HAP-1 (cell line): ENCODE results near the gene AGAP1.

Source experiments
- DNase-seq, 2 experiments: peaks; one replicate each; pipeline ENCODE4 v3.0.0-alpha.2; 2016 to 2020; ENCODE audit warnings: low spot score in 2 of 2
- H3K27me3 ChIP-seq: fragments of 250-450 bp; sonication (Bioruptor Pico); 2 replicates; pipeline ENCODE4 v1.5.1; 2020; ENCODE audit warnings: low read depth, mild to moderate bottlenecking, moderate library complexity
- H3K36me3 ChIP-seq: fragments of 250-450 bp; sonication (Bioruptor Pico); replicated peaks from 2 replicates; pipeline ENCODE4 v1.5.1; 2020; ENCODE audit warnings: mild to moderate bottlenecking
- H3K4me1 ChIP-seq: fragments of 250-450 bp; sonication (Bioruptor Pico); 2 replicates; pipeline ENCODE4 v1.5.1; 2020; ENCODE audit warnings: mild to moderate bottlenecking
- H3K4me3 ChIP-seq: fragments of 250-450 bp; sonication (Bioruptor Pico); 2 replicates; pipeline ENCODE4 v1.5.1; 2020; ENCODE audit warnings: mild to moderate bottlenecking, moderate library complexity
- H3K9me3 ChIP-seq: fragments of 250-450 bp; sonication (Bioruptor Pico); 2 replicates; pipeline ENCODE4 v1.5.1; 2020; ENCODE audit warnings: mild to moderate bottlenecking, moderate library complexity
- in situ Hi-C: fragments of 300-500 bp; cut with MboI; formaldehyde crosslinking; loops from 3 replicates; pipeline ENCODE4 v1.14.3; 2020; ENCODE audit warnings: low sequenced_read_pairs, inconsistent platforms, mixed read lengths

AGAP1 gene

DNA sequence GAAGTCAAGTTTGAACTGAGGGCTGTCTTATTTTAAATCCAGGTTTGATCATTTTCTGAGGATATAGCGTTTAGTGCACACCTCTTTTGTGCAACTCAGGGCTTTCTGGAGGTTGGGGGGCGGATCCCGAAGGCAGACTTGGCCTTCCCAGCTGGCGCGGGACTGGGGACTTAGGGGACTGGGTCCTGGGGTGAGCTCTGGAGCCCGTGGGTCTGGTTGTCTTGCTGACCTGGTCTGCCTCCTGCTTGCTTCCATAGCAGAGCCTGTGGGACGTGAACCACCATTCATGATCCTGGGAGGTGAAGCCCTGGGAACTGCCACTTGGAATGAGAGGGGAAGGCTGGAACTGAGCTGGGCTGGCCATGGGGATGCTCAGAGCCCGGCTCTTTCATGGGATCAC lies 63.1 kb downstream of the AGAP1 start:
- H3K9me3 ChIP-seq, result no peaks in the 10 kb centered on the region
- H3K36me3 ChIP-seq, result no peaks in the 10 kb centered on the region
- H3K4me3 ChIP-seq, result no peak overlapping the region
- DNase-seq, result no peak
- peaks cover 7% of the 10 kb centered on the region for H3K4me1 ChIP-seq
- in situ Hi-C loops, result no loop called here
- no peaks in the 10 kb centered on the region for H3K27me3 ChIP-seq

DNA sequence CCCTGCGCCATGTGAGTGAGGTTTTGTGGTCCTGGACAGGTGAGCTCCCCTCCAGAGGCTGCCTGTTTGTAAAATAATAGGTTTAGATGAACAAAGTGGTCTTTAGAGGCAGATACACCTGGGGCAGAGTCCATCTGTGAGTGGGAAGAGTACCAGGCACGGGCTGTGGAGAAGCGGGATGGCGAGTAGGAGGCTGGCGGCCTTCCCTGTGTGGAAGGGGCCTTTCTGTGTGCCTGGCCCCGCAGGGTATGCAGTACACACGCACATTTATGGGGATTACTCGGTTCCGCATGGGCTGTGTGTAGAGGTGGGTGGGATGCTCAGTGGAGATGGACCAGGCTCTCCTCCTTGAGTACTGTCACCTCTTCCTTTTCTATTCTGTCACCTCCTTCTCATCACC lies 64.1 kb downstream of the AGAP1 start:
- H3K36me3 ChIP-seq, result no peaks in the 10 kb centered on the region

DNA sequence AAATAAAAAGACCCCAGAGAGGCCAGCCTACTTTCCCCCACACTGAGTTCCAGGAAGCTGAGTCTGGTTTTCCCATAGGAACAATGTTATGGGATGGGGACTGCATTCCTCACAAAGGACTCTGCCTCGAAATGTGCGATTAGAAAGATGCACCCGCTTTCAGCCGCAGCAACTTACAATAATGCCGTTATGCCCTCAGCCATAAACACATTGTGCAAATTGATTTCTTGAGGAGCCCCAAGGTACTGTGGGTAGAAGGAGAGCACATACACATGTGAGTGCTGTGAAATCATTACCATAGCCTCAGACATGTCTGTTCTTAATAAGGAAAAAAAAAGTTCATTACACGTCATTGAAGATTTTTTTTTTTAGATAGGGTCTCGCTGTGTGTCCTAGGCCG lies 64.7 kb downstream of the AGAP1 start:
- Histone ChIP-seq H3K36me3 (no peaks in the 10 kb centered on the region), H3K4me3 (no peak overlapping the region), H3K4me1 (peaks cover 12% of the 10 kb centered on the region), H3K9me3 (no peaks in the 10 kb centered on the region), H3K27me3 (no peaks in the 10 kb centered on the region)
- in situ Hi-C loops, result no loop called here
- DNase-seq, result no peak

More for the DNA sequence above, 64.1 kb downstream of the AGAP1 start:
- H3K4me3 ChIP-seq, result no peak overlapping the region
- H3K4me1 ChIP-seq, result peaks cover 12% of the 10 kb centered on the region
- DNase-seq, result no peak
- H3K27me3 ChIP-seq, result no peaks in the 10 kb centered on the region
- in situ Hi-C loops, result no loop called here
- no peaks in the 10 kb centered on the region for H3K9me3 ChIP-seq

DNA sequence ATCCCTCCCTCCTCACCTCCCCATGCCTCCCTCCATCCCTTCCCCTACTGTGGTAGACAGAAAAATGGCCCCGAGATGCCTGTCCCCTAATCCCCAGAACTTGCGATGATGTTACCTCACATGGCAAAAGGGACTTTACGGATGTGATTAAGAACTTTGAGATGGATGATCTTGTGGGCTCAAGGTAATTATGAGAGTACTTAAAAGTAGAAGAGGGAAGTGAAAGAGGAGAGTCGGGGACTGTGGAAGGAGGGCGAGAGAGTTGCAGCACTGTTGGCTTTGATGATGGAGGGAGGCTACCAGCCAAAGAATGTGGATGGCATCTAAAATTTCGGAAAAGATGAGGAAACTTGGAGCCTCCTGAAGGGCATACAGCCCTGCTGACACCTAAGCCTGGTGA lies 66.5 kb downstream of the AGAP1 start:
- peaks cover 12% of the 10 kb centered on the region for H3K4me1 ChIP-seq
- DNase-seq, result no peak
- no peak overlapping the region for H3K4me3 ChIP-seq
- in situ Hi-C loops, result no loop called here
- H3K36me3 ChIP-seq, result no peaks in the 10 kb centered on the region
- no peaks in the 10 kb centered on the region for H3K9me3 ChIP-seq
- no peaks in the 10 kb centered on the region for H3K27me3 ChIP-seq

DNA sequence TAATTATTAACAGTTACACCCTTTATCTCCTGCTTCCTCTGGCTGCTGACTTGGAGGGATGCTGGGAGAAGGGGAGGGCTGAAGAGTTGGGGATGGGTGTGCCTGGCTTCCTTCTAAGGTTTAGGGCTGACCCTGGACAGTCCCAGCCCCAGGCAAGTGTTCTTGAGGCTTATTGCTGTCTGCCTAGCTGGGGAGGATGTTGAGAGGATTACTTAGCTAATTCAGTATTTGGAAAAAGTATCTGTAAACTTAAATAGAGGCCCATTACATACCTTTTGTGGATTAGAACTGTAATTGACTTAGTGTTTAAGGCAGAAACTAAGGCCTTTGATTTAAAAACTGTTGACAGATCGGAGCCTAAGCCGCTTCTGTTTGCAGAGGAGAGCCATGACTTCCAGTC lies 67.6 kb downstream of the AGAP1 start:
- peaks cover 12% of the 10 kb centered on the region for H3K4me1 ChIP-seq
- no peaks in the 10 kb centered on the region for H3K27me3 ChIP-seq
- no peaks in the 10 kb centered on the region for H3K9me3 ChIP-seq
- H3K4me3 ChIP-seq, result no peak overlapping the region
- no peaks in the 10 kb centered on the region for H3K36me3 ChIP-seq
- DNase-seq, result peak; percentile 79 to 86
- in situ Hi-C loops, result no loop called here

DNA sequence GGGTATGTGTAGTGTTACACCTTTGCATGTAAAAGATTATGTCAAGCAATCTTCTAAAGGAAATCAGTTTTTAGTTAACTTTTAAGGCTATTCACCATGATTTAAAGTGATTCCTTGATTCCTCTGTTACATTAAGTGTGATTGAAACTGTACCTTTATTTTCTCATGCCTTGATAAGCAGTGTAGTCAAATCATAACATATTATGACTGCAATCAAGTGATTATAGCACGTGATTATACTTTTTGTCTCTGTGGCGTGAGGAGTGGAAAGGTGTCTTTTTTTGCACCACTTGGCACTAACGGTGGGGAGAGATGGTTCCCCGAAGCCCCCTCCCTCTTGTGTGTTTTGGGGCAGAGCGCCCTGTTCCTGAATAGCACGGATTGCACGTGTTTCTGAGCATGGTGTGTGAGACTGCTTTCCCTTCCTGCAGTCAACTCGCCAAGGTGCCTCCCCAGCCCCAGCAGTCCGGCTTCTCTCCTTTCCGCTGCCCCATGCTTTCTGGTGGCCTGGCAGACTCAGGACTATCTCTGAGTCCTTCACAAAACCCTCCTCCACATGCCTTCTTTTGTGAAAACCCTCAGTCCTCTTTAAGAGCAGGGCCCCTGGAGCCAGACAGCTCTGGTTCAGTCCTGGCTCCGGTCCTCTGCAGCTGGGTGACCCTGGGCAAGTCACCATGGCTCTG lies 68.4 kb downstream of the AGAP1 start:
- in situ Hi-C loops, result no loop called here
- Histone ChIP-seq H3K4me1 (peaks cover 12% of the 10 kb centered on the region), H3K36me3 (no peaks in the 10 kb centered on the region)

DNA sequence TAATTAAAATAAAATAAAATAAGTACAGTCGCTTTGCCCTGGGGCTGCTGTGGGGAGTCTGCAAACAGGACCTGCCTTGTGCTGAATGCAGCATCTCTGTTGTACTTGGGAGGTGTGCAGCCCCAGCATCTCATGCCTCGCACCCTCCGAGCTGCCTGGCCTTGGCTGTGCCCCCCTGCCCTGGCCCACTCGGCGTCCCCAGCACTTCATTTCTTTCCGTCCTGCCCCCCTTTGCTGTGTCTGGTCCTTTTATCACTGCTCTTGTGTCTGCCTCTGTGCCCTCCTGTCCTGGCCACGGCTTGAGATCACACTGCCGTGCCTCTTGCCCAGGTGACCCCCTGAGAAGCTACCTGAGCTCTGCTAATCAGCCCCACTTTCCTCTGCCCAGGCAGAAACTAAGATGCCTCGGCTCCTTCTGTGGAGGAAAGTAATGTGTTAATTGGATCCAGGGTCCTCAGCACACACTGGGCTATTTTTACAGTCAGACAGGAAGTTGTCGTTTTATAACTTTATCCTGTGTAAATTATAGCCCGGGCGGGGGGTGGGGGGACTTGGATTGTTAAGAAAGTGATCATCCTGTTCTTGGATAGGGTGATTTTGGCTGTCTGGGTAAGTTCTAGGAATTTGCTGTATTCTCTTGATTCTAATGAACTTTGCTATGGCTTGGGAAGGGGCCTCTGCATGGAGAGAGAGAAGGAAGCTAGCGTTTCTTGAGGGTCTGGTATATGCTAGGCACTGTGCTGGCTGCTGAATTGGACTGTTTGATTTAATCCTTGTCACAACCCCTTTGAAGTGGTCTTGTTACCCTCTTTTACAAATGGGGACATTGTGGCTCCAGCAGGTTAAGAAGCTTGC lies 69.4 kb downstream of the AGAP1 start:
- DNase-seq, result no peak
- peaks cover 12% of the 10 kb centered on the region for H3K4me1 ChIP-seq

More for the DNA sequence above, 68.4 kb downstream of the AGAP1 start:
- Histone ChIP-seq H3K4me3 (no peak overlapping the region), H3K27me3 (no peaks in the 10 kb centered on the region), H3K9me3 (no peaks in the 10 kb centered on the region)
- DNase-seq, result no peak

DNA sequence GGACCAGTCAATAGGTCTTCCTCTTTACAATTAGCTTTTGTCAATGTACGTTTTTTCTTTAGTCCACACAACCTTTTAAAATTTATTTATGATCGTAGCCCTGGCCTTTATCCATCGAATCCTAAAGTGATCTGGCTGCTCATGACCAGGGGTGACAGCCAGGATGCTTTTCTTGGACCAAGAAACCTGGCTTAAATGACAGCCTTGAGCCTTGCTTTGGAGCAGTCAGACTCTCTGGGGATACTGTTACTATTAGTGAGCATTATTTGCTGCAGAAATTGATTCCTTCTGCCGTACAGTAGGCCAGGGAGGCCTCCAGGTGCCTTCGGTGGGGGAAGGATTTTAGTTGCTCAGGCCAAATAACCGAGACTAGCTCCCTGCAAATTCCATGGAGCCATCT lies 70.2 kb downstream of the AGAP1 start:
- H3K4me3 ChIP-seq, result no peak overlapping the region
- H3K4me1 ChIP-seq, result peaks cover 12% of the 10 kb centered on the region
- H3K36me3 ChIP-seq, result no peaks in the 10 kb centered on the region
- no peaks in the 10 kb centered on the region for H3K27me3 ChIP-seq
- H3K9me3 ChIP-seq, result no peaks in the 10 kb centered on the region
- in situ Hi-C loops, result no loop called here
- no peak for DNase-seq

More for the DNA sequence above, 69.4 kb downstream of the AGAP1 start:
- Histone ChIP-seq H3K27me3 (no peaks in the 10 kb centered on the region), H3K4me3 (no peak overlapping the region), H3K36me3 (no peaks in the 10 kb centered on the region), H3K9me3 (no peaks in the 10 kb centered on the region)
- in situ Hi-C loops, result no loop called here

DNA sequence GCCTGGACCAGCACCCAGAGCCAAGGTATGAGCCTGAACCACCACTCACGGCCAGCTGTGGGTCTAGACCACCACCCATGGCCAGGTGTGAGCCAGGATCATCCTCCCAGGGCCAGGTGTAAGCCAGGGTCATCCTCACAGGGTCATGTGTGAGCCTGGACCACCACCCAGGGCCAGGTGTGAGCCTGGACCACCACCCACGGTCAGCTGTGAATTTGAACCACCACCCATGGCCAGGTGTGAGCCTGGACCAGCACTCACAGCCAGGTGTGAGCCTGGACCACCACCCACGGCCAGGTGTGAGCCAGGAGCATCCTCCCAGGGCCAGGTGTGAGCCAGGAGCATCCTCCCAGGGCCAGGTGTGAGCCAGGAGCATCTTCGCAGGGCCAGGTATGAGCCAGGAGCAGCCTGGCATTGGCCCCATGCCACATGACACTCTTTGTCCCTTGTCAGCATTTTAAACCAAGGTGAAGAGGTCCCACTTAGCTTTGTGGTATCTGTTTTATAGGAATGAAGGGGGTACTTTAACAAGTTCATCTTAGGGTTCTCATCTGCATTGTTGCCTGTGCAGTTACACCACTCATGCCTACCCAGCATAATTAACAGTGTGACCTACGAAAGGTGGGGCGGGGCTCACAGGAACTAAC lies 71.2 kb downstream of the AGAP1 start:
- Histone ChIP-seq H3K4me3 (no peak overlapping the region), H3K4me1 (peaks cover 18% of the 10 kb centered on the region), H3K36me3 (no peaks in the 10 kb centered on the region), H3K9me3 (no peaks in the 10 kb centered on the region), H3K27me3 (no peaks in the 10 kb centered on the region)
- DNase-seq, result no peak
- in situ Hi-C loops, result no loop called here

DNA sequence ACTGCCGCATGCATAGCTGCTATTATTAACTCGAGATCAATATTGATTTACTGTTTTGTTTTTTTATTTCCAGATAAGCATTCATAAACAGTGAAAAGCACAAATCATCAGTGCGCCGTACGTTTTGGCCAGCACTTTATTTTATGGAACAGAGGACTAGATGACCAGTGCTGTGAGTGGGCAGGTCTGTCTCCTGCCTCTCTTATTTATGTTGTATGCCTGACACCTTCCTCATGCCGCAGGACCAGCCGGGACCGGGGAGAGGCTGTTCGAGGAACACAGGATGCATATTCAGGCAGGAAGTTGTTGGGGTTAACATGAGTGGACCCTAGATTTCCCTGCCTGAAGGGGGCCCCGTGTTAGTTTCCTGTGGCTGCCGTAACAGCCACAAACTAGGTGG lies 72.6 kb downstream of the AGAP1 start:
- no peak for DNase-seq
- in situ Hi-C loops, result no loop called here
- no peaks in the 10 kb centered on the region for H3K36me3 ChIP-seq
- no peak overlapping the region for H3K4me3 ChIP-seq
- no peaks in the 10 kb centered on the region for H3K9me3 ChIP-seq
- H3K4me1 ChIP-seq, result peaks cover 21% of the 10 kb centered on the region
- no peaks in the 10 kb centered on the region for H3K27me3 ChIP-seq

DNA sequence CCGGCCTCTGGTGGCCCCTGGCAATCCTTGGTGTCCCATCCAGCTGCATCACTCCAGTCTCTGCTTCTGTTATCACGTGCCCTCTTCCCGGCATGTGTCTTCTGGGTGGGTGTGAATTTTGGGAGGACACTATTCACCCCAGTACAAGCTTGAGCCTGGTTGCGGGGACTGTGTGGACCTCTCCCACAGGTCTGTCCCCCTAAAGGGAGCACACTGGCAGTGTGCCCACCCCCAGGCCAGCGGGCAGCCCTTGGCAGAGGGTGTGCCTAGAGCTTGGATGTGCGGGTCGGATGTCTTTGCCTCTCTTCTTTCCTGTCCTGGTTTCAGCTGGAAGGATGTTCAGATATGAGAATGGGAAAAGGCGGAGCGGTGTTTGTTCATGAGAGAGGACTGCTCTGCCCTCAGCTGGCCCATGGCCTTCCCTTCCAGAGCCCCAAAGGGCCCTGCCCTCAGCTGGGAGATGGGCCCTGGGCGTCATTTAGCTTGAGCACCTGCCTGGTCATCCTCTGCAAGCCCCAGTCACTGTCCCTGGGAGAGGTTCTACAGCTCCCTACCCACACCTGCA lies 73.2 kb downstream of the AGAP1 start:
- Histone ChIP-seq H3K9me3 (no peaks in the 10 kb centered on the region), H3K36me3 (no peaks in the 10 kb centered on the region), H3K4me1 (peaks cover 18% of the 10 kb centered on the region), H3K4me3 (no peak overlapping the region), H3K27me3 (no peaks in the 10 kb centered on the region)
- DNase-seq, result no peak
- in situ Hi-C loops, result no loop called here

DNA sequence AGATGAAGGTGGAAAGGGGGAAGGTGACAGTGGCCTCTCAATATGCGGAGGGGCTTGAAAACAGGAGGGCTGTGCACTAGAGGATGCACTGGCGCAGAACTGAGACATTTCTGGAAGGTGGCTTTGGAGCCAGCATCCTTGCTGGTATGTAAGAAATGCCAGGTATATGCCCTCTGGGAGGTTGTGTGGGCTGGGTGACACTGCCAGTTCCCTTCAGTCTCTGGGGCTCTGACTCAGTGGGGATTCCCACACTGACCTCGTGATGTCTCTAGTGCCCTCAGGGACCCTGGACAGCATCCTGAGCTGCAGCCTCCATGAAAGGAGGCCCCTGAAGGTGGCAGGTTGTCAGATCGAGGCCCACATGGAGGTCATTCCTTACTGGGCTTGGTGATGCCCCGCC lies 74.0 kb downstream of the AGAP1 start:
- Histone ChIP-seq H3K9me3 (no peaks in the 10 kb centered on the region), H3K4me3 (no peak overlapping the region), H3K27me3 (no peaks in the 10 kb centered on the region), H3K36me3 (no peaks in the 10 kb centered on the region), H3K4me1 (peaks cover 14% of the 10 kb centered on the region)
- in situ Hi-C loops, result no loop called here
- no peak for DNase-seq

DNA sequence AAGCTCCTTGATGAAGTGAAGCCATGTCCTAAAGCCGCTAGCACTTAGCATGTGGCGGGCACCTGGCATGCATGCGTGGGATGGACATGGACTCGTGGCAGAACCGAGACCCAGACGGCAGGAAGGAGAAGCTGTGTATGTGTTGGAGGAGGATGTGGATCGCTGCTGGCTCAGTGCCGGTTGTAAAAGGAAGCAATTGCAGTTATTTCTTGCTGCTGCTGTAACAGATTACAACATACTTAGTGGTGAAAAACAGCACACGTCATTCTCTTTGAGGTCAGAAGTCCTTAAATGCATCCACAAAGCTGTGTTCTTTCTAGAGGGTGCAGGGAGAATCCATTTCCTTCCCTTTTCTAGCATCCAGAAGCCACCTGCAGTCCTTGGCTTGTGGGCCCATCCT lies 74.6 kb downstream of the AGAP1 start:
- Histone ChIP-seq H3K27me3 (no peaks in the 10 kb centered on the region), H3K36me3 (no peaks in the 10 kb centered on the region), H3K4me3 (no peak overlapping the region), H3K9me3 (no peaks in the 10 kb centered on the region), H3K4me1 (peaks cover 14% of the 10 kb centered on the region)
- in situ Hi-C loops, result no loop called here
- DNase-seq, result no peak

DNA sequence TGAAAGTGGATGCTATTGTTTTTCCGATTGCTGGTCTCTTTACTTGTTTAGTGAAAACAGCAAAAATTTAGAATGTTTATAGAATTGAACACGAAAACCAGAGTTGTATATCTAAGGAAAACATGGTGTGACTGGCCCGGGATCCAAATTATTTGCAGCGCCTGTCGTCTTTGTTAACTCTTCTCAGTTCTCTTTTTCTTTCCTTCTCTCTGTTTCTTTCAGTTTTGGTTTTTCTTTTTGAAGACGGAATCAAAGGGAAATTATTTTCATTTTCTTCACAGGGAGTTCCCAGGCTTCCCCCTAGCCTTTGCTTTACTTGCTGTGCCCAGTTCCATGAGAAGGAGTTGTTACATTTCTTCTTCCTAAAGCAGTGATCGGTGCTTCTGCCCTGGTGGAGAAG lies 76.0 kb downstream of the AGAP1 start:
- H3K4me3 ChIP-seq, result no peak overlapping the region
- H3K9me3 ChIP-seq, result no peaks in the 10 kb centered on the region
- H3K4me1 ChIP-seq, result peaks cover 14% of the 10 kb centered on the region
- no peaks in the 10 kb centered on the region for H3K27me3 ChIP-seq
- no peak for DNase-seq
- in situ Hi-C loops, result no loop called here
- no peaks in the 10 kb centered on the region for H3K36me3 ChIP-seq
